ENCODE results near the gene HOXA6. TPM values are rescaled to one million over a fixed set of nuclear protein-coding genes. Genes with fewer than 3 reads are reported as not detected.

Gene HOXA6
- total RNA-seq, 2 experiments from 2014 or later = not detected

GRCh38 chr7:27134392-27134791 is 13.2 kb downstream of the HOXA6 start:
- H3K27me3 Mint-ChIP-seq = peaks cover 77% of the 10 kb centered on the region
- CTCF ChIA-PET = interaction anchor here (0.5 to 1.9 kb wide), 3 partner anchors 17 to 35 kb away, joined by 3 to 5 read pairs (median 3); no protein-coding TSS in a partner anchor
- ATAC-seq (no peak), DNase-seq (peak; percentile 51)
- H3K4me1 Mint-ChIP-seq = peaks cover 33% of the 10 kb centered on the region
- H3K9me3 Mint-ChIP-seq (ENCODE audit: low read depth) = no peaks in the 10 kb centered on the region
- H3K36me3 Mint-ChIP-seq = no peaks in the 10 kb centered on the region
- no peak overlapping the region for H3K27ac Mint-ChIP-seq
- H3K4me3 Mint-ChIP-seq = no peak overlapping the region

- Mint-ChIP-seq H3K36me3 (no peaks in the 10 kb centered on the region), H3K27ac (no peak overlapping the region), H3K9me3 (ENCODE audit: low read depth) (no peaks in the 10 kb centered on the region), H3K4me3 (no peak overlapping the region), H3K4me1 (peaks cover 33% of the 10 kb centered on the region), H3K27me3 (peaks cover 81% of the 10 kb centered on the region)
- DNase-seq (no peak), ATAC-seq (no peak)
- CTCF ChIA-PET = interaction anchor here (0.5 to 1.9 kb wide), 3 partner anchors 17 to 34 kb away, joined by 3 to 5 read pairs (median 3); no protein-coding TSS in a partner anchor
These were observed 14.0 kb downstream of the HOXA6 start for GRCh38 chr7:27133409-27134231.

DNA sequence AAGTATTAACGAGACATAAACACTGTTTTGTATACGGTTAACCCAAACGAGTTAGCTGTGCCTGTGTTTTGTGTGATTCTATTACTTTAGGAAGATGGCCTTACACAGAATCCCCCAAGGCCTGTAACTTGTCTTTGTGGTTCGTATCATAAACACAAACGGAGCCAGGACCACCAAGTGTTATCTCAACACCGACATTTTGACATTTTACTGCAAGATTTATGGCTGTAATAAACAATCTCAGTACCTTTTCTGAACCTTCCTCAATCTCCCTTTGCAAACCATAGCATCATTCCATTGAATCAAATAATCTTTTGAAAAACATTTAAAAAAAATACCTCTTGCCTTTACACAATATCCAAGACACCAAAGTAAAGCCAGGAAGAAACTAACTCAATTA is 14.6 kb downstream of the HOXA6 start:
- CTCF ChIA-PET = no interaction called here
- H3K36me3 Mint-ChIP-seq = no peaks in the 10 kb centered on the region
- H3K27me3 Mint-ChIP-seq = peaks cover 80% of the 10 kb centered on the region
- H3K4me3 Mint-ChIP-seq = no peak overlapping the region
- DNase-seq (no peak), ATAC-seq (no peak)
- H3K9me3 Mint-ChIP-seq (ENCODE audit: low read depth) = no peaks in the 10 kb centered on the region
- peaks cover 33% of the 10 kb centered on the region for H3K4me1 Mint-ChIP-seq
- H3K27ac Mint-ChIP-seq = no peak overlapping the region

GRCh38 chr7:27132214-27132613 is 15.4 kb downstream of the HOXA6 start:
- H3K4me1 Mint-ChIP-seq = peaks cover 33% of the 10 kb centered on the region
- H3K27ac Mint-ChIP-seq = no peak overlapping the region
- no peaks in the 10 kb centered on the region for H3K36me3 Mint-ChIP-seq
- no peaks in the 10 kb centered on the region for H3K9me3 Mint-ChIP-seq (ENCODE audit: low read depth)
- H3K27me3 Mint-ChIP-seq = peaks cover 80% of the 10 kb centered on the region
- no peak for DNase-seq
- CTCF ChIA-PET = interaction anchor here (1.1 to 2.8 kb wide), 2 partner anchors 18 to 1281 kb away, joined by 3 to 18 read pairs; no protein-coding TSS in a partner anchor
- ATAC-seq = no peak
- no peak overlapping the region for H3K4me3 Mint-ChIP-seq

DNA sequence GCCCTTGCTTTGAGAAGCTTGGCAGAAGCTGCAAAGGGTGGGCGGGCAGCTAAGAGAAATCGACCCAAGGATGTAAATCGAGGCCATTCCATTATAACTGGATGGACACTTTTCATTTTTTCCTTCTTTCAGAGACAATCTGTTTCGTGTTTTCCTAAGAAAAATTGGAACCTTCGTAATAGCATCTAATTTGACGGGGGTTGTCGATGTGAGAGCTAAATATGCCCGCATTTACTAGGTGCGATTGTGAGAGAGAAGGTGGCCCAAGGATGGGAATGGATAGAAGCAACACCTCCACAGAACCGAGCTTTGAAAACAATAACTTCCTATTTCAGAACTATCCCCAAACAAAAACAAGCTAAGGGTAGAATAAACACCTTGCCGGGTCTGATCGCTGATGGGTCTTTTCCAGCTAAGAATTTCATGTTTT is 16.2 kb downstream of the HOXA6 start:
- DNase-seq (no peak), ATAC-seq (no peak)
- Mint-ChIP-seq H3K36me3 (no peaks in the 10 kb centered on the region), H3K9me3 (ENCODE audit: low read depth) (no peaks in the 10 kb centered on the region), H3K27ac (no peak overlapping the region), H3K4me3 (peak overlapping the region; percentile 62), H3K27me3 (peaks cover 80% of the 10 kb centered on the region), H3K4me1 (peaks cover 33% of the 10 kb centered on the region)
- CTCF ChIA-PET = interaction anchor here (1.1 to 2.8 kb wide), 5 partner anchors 18 to 1280 kb away, joined by 3 to 18 read pairs (median 4); no protein-coding TSS in a partner anchor

DNA sequence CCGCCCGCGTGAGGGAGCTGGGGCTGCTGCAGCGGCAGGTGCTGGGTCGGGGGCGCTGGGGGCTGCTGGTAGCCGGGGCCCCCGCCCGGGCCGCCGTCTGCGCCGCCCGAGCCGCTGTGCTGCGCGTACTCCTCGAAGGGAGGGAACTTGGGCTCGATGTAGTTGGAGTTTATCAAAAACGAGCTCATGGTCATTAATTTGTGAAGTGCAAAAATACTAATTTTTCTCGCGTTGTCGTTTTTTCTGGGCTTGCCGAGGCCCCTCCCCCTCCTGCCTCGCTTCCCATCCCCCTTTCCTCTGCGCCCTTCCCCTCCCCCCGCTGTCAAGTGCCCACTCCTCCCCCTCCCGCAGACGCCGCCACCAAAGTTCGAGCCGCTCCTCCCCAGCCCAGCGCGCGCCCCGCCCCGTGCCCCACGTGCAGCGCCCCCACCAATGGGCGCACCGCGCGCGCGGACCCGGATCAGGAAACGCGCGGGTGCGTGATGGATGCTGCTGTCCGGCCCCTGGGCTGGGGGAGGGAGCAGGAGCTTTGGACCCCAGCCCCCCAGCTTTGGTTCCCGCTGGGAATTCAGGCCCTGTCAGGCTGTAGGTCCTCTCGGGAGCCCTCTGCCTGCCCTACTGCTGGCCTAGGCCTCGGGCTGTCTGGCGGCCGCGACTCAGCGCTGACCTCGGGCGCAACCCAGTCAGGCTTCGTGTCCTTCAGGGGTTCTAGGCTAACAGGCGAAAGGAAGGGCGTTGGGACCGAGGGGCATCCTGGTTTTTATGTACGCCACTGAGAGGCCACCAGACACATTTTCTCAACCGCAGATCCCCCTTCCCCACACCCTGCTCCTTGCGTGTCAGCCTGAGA is 16.8 kb downstream of the HOXA6 start, which contains the start of gene HOXA4:
TSS of gene HOXA4 (minus strand) at position 218 of the 850 bp plus-strand sequence. CDS start at position 194, 24 bp downstream.
- Mint-ChIP-seq H3K4me1 (peaks cover 28% of the 10 kb centered on the region), H3K27ac (no peak within 1 kb of the TSS), H3K4me3 (peak within 1 kb of the TSS; percentile 62), H3K27me3 (peaks cover 79% of the 10 kb centered on the region), H3K9me3 (ENCODE audit: low read depth) (no peaks in the 10 kb centered on the region), H3K36me3 (no peaks in the 10 kb centered on the region)
- DNase-seq = peak; percentile 84
- CTCF ChIA-PET = interaction anchor here (1.0 to 2.8 kb wide), 7 partner anchors 19 to 1279 kb away, joined by 3 to 18 read pairs (median 4); partner anchors contain the start of gene HIBADH
- peak; percentile 96 for ATAC-seq

GRCh38 chr7:27129729-27130539 is 17.6 kb downstream of the HOXA6 start:
- H3K36me3 Mint-ChIP-seq = no peaks in the 10 kb centered on the region
- no peaks in the 10 kb centered on the region for H3K9me3 Mint-ChIP-seq (ENCODE audit: low read depth)
- DNase-seq (no peak), ATAC-seq (peak; percentile 52)
- H3K4me3 Mint-ChIP-seq = no peak overlapping the region
- CTCF ChIA-PET = interaction anchor here (1.0 to 2.8 kb wide), 5 partner anchors 20 to 533 kb away, joined by 3 to 18 read pairs (median 5); partner anchors contain the start of gene HIBADH
- peaks cover 73% of the 10 kb centered on the region for H3K27me3 Mint-ChIP-seq
- H3K27ac Mint-ChIP-seq = no peak overlapping the region
- H3K4me1 Mint-ChIP-seq = peaks cover 20% of the 10 kb centered on the region

DNA sequence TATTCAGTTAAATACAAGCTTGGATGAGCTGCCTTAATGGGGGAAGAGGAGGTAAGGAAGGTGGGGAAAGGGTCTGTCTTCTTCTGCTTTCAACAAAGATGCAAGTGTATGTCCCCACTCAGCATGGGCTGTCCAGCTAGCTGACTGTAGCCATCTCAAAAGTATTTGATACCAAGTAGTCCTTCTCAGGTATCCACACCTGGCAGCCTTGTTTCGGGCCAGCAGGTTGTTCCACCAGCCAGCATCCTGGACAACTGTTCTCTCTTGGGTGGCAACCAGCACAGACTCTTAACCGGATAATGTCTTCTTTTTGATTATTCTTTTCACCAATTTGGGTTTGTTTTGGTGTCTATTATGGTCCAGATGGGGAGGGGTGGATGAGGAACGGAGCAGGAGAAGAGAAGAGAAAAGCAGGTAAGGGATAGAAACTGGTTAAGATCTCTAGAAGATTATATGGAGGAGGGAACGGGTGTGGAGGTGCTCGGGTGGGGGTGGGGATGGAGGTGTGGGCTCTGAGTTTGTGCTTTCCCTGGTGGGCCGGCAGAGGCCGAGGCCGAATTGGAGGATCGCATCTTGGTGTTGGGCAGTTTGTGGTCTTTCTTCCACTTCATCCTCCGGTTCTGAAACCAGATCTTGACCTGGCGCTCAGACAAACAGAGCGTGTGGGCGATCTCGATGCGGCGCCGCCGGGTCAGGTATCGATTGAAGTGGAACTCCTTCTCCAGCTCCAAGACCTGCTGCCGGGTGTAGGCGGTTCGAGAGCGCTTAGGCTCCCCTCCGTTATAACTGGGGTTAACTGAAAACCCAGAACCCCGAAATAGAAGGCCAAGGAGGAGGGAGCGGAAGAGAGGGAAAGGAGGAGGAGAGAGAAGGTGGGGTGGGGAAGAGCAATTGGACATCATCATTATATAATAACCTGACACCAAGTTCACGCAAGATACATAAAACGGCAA is 18.5 kb downstream of the HOXA6 start:
- no peaks in the 10 kb centered on the region for H3K9me3 Mint-ChIP-seq (ENCODE audit: low read depth)
- ATAC-seq (no peak), DNase-seq (no peak)
- no peaks in the 10 kb centered on the region for H3K36me3 Mint-ChIP-seq
- H3K4me1 Mint-ChIP-seq = peaks cover 11% of the 10 kb centered on the region
- CTCF ChIA-PET = interaction anchor here (1.2 to 2.8 kb wide), 2 partner anchors 21 to 30 kb away, joined by 3 to 18 read pairs; no protein-coding TSS in a partner anchor
- H3K27ac Mint-ChIP-seq = no peak overlapping the region
- H3K4me3 Mint-ChIP-seq = no peak overlapping the region
- H3K27me3 Mint-ChIP-seq = peaks cover 66% of the 10 kb centered on the region

GRCh38 chr7:27128034-27128433 is 19.5 kb downstream of the HOXA6 start:
- DNase-seq = no peak
- H3K36me3 Mint-ChIP-seq = no peaks in the 10 kb centered on the region
- H3K27ac Mint-ChIP-seq = no peak overlapping the region
- CTCF ChIA-PET = interaction anchor here (1.2 kb wide), 1 partner anchor 31 kb away, joined by 3 read pairs; no protein-coding TSS in a partner anchor
- peaks cover 56% of the 10 kb centered on the region for H3K27me3 Mint-ChIP-seq
- no peaks in the 10 kb centered on the region for H3K9me3 Mint-ChIP-seq (ENCODE audit: low read depth)
- no peak for ATAC-seq
- peaks cover 2% of the 10 kb centered on the region for H3K4me1 Mint-ChIP-seq
- H3K4me3 Mint-ChIP-seq = no peak overlapping the region

DNA sequence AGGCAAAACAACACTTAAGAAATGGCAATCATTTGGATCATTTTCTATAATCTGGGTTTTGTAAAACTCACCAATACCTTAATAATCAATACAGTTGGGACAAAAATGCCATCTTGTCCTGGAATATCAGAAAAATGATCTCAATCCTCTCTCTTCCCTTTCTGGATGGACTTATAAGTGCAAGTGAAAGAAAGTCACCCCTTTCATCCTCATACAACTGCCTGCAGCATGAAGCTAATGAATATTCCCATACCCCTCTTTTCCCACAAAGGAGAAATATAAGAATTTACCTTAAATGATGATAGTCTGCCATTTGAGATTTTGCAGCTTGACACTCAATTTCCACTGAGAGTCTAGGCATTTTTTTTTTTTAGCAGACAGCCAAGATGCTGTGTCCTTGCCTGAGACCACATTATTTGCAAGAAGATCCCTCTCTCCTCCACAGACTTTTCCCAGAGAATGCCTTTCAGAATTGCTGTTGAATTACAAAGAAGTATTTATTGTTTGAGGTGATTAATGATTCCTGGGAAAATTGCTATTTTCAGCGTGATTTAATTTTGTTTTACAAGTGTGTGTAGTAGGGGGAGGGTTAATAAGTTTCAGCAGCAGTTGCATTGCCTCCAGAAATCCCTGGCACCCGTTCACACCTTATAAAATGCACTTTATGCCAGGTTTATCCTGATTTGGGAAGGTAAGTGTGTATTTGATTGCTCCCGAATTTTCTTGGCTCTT is 20.8 kb downstream of the HOXA6 start:
- CTCF ChIA-PET = interaction anchor here (0.6 kb wide), 1 partner anchor 559 kb away, joined by 3 read pairs; no protein-coding TSS in a partner anchor
- peaks cover 45% of the 10 kb centered on the region for H3K27me3 Mint-ChIP-seq
- H3K4me1 Mint-ChIP-seq = peaks cover 2% of the 10 kb centered on the region

GRCh38 chr7:27125986-27126394 is 21.6 kb downstream of the HOXA6 start:
- no peak overlapping the region for H3K27ac Mint-ChIP-seq
- no peaks in the 10 kb centered on the region for H3K36me3 Mint-ChIP-seq
- ATAC-seq (no peak), DNase-seq (no peak)
- H3K4me1 Mint-ChIP-seq = no peaks in the 10 kb centered on the region
- peaks cover 39% of the 10 kb centered on the region for H3K27me3 Mint-ChIP-seq
- CTCF ChIA-PET = interaction anchor here (0.6 kb wide), 1 partner anchor 560 kb away, joined by 3 read pairs; no protein-coding TSS in a partner anchor
- no peak overlapping the region for H3K4me3 Mint-ChIP-seq
- H3K9me3 Mint-ChIP-seq (ENCODE audit: low read depth) = no peaks in the 10 kb centered on the region

More for the DNA sequence above, 20.8 kb downstream of the HOXA6 start:
- no peak overlapping the region for H3K27ac Mint-ChIP-seq
- H3K36me3 Mint-ChIP-seq = no peaks in the 10 kb centered on the region
- DNase-seq (no peak), ATAC-seq (no peak)
- no peak overlapping the region for H3K4me3 Mint-ChIP-seq
- H3K9me3 Mint-ChIP-seq (ENCODE audit: low read depth) = no peaks in the 10 kb centered on the region
